ENCODE data around the gene SLC22A23. TPM values are rescaled to one million over a fixed set of nuclear protein-coding genes. Genes with fewer than 3 reads are reported as not detected.

SLC22A23 gene
- total RNA-seq, 4 donors from 2014 or later = 26.6 to 42.6 (median 37.6) TPM

DNA sequence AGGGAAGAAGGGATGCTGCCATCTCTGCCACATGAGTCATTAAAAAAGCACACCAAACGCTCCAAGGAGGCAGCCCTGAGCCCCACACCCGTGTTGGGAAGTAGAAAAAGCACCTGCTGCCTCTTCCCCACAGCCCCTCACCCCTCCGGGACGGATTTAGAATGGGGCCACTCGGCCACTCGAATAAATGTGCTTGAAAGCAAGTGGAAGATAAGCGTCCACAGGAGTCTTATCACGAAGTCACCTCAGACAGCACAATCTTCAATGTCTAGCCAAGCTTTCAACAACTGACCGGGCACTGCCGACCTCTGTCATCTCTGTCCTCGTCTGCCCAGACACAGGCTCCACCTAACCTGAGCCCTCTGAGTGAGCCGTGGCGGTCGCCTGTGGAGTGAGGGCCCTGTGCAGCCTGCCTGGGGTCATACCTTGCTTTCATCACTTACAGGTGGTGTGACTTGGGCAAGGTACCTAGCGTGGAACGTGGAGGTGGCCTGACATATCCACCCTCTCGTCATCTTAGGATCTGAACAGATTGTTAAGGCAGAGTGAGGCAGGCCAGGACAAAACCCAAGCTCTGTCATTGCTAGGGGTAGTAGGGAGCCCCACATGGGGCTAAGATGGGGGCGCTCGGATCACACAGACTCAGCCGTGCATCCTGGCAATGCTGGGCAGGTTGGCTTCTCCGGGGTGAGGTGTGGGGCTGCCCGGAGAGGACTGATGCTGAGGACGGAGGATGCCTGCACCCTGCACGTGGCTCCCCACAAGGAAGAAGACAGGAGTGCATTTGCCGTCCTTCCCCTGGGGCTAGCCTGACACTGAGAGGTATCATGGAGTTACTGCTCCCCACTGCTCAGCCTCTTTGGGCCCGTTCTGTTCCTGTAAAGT lies 163.3 kb downstream of the SLC22A23 start:
- WGBS, 2 donors = 82 to 85% methylated on average over 21 to 26 of the region's 26 CpGs
- H3K27ac ChIP-seq = no peak overlapping the region
- DNase-seq = no peak
- H3K4me1 ChIP-seq = no peaks in the 10 kb centered on the region
- peaks cover 0 to 99% (median 0%) of the 10 kb centered on the region in 3 donors for H3K36me3 ChIP-seq
- TF ChIP-seq, protein P1, sequence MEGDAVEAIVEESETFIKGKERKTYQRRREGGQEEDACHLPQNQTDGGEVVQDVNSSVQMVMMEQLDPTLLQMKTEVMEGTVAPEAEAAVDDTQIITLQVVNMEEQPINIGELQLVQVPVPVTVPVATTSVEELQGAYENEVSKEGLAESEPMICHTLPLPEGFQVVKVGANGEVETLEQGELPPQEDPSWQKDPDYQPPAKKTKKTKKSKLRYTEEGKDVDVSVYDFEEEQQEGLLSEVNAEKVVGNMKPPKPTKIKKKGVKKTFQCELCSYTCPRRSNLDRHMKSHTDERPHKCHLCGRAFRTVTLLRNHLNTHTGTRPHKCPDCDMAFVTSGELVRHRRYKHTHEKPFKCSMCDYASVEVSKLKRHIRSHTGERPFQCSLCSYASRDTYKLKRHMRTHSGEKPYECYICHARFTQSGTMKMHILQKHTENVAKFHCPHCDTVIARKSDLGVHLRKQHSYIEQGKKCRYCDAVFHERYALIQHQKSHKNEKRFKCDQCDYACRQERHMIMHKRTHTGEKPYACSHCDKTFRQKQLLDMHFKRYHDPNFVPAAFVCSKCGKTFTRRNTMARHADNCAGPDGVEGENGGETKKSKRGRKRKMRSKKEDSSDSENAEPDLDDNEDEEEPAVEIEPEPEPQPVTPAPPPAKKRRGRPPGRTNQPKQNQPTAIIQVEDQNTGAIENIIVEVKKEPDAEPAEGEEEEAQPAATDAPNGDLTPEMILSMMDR (IDR thresholded peaks at IDR 0.05) = no peak
- intact Hi-C loops (cut with DNase I) = no loop called here
- H3K9me3 ChIP-seq = no peaks in the 10 kb centered on the region
- H3K27me3 ChIP-seq = no peaks in the 10 kb centered on the region
- no peak overlapping the region for H3K4me3 ChIP-seq

GRCh38 chr6:3292431-3293197 lies 164.2 kb downstream of the SLC22A23 start:
- peaks cover 0 to 92% (median 0%) of the 10 kb centered on the region in 3 donors for H3K36me3 ChIP-seq
- intact Hi-C loops (cut with DNase I) = no loop called here
- 94 to 98% methylated on average over 5 to 25 of the region's 32 CpGs for WGBS, 2 donors
- no peaks in the 10 kb centered on the region for H3K27me3 ChIP-seq
- no peak for DNase-seq
- TF ChIP-seq, protein P1 (IDR thresholded peaks at IDR 0.05) = no peak
- no peak for TF ChIP-seq POLR2A (IDR thresholded peaks at IDR 0.05)
- no peak overlapping the region for H3K4me3 ChIP-seq
- no peaks in the 10 kb centered on the region for H3K9me3 ChIP-seq
- peaks cover 3 to 7% (median 3%) of the 10 kb centered on the region in 3 donors for H3K4me1 ChIP-seq
- H3K27ac ChIP-seq = no peak overlapping the region

DNA sequence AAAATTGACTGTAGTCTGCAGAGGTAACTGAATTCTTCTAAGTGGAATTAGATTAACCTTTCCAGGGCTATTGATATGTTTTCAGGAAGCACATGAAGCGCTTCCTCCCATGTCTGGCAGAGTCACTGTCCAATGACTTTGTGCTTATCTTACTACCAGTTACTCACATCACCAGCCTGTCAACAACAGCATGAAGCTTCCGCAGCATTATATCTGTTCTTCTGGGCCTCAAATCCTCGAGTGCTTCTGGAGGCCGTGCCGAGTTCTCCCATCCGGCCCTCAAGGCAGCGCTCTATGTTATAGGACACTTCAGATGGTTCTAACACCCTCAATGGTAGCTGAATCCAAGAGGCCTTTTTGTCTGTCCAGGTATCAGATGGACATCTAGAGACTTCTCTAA lies 164.9 kb downstream of the SLC22A23 start:
- Histone ChIP-seq H3K4me3 (no peak overlapping the region), H3K36me3 (peaks cover 0 to 89% (median 0%) of the 10 kb centered on the region in 3 donors), H3K27ac (no peak overlapping the region), H3K4me1 (peaks cover 4 to 13% (median 5%) of the 10 kb centered on the region in 3 donors), H3K27me3 (no peaks in the 10 kb centered on the region), H3K9me3 (no peaks in the 10 kb centered on the region)
- intact Hi-C loops (cut with DNase I) = no loop called here
- TF ChIP-seq POLR2A (IDR thresholded peaks at IDR 0.05) = no peak
- TF ChIP-seq, protein P1 (IDR thresholded peaks at IDR 0.05) = no peak
- 84 to 95% methylated on average over 7 of the region's 7 CpGs for WGBS, 2 donors
- no peak for DNase-seq

- TF ChIP-seq, protein P1 (IDR thresholded peaks at IDR 0.05) = no peak
- TF ChIP-seq POLR2A (IDR thresholded peaks at IDR 0.05) = no peak
- peaks cover 0 to 89% (median 0%) of the 10 kb centered on the region in 3 donors for H3K36me3 ChIP-seq
- H3K4me3 ChIP-seq = no peak overlapping the region
- WGBS, 2 donors = 90 to 95% methylated on average over 4 of the region's 4 CpGs
- H3K9me3 ChIP-seq = no peaks in the 10 kb centered on the region
- peaks cover 4 to 19% (median 7%) of the 10 kb centered on the region in 3 donors for H3K4me1 ChIP-seq
- no peak for DNase-seq
- H3K27ac ChIP-seq = no peak overlapping the region
- intact Hi-C loops (cut with DNase I) = no loop called here
- H3K27me3 ChIP-seq = no peaks in the 10 kb centered on the region
Observed at GRCh38 chr6:3291346-3291745, 165.5 kb downstream of the SLC22A23 start.

GRCh38 chr6:3290931-3291211 lies 166.0 kb downstream of the SLC22A23 start:
- no peaks in the 10 kb centered on the region for H3K27me3 ChIP-seq

More at GRCh38 chr6:3290931-3291211, 166.0 kb downstream of the SLC22A23 start:
- no peak for TF ChIP-seq POLR2A (IDR thresholded peaks at IDR 0.05)
- TF ChIP-seq, protein P1 (IDR thresholded peaks at IDR 0.05) = no peak
- H3K4me3 ChIP-seq = no peak overlapping the region
- intact Hi-C loops (cut with DNase I) = no loop called here
- H3K36me3 ChIP-seq = peaks cover 0 to 89% (median 0%) of the 10 kb centered on the region in 3 donors
- WGBS, 2 donors = 82 to 89% methylated on average over 11 of the region's 11 CpGs
- no peak overlapping the region for H3K27ac ChIP-seq
- no peak for DNase-seq
- peaks cover 4 to 19% (median 7%) of the 10 kb centered on the region in 3 donors for H3K4me1 ChIP-seq
- no peaks in the 10 kb centered on the region for H3K9me3 ChIP-seq
